Type B pancreatic cell (in vitro differentiated cells): Measurements from ENCODE around the gene ZMYM2. TPM values are rescaled to one million over a fixed set of nuclear protein-coding genes. Genes with fewer than 3 reads are reported as not detected.

Source experiments
- DNase-seq: peaks from one replicate; pipeline ENCODE4 v3.0.0; 2021; ENCODE audit warnings: mixed read lengths; ENCODE audit not compliant: unreplicated experiment; ENCODE audit errors: extremely low spot score
- H3K27ac Mint-ChIP-seq: 2 replicates; pipeline ENCODE4 v1.8.0; 2021; ENCODE audit warnings: mild to moderate bottlenecking, mixed read lengths
- H3K27me3 Mint-ChIP-seq: 2 replicates; pipeline ENCODE4 v1.8.0; 2021; ENCODE audit warnings: mixed read lengths
- H3K36me3 Mint-ChIP-seq: 2 replicates; pipeline ENCODE4 v1.8.0; 2021; ENCODE audit warnings: mixed read lengths
- H3K4me1 Mint-ChIP-seq: one replicate; pipeline ENCODE4 v1.8.0; 2021; ENCODE audit warnings: mixed read lengths; ENCODE audit not compliant: unreplicated experiment
- H3K4me3 Mint-ChIP-seq: 2 replicates; pipeline ENCODE4 v1.8.0; 2021; ENCODE audit warnings: mild to moderate bottlenecking, mixed read lengths
- H3K9me3 Mint-ChIP-seq: 2 replicates; pipeline ENCODE4 v1.8.0; 2021; ENCODE audit warnings: mixed read lengths
- CTCF ChIP-seq: fragments of 200-600 bp; sonication (generic); conservative IDR thresholded peaks from 2 replicates; pipeline ENCODE4 v1.5.0; 2021; ENCODE audit warnings: antibody characterized with exemption, mild to moderate bottlenecking
- total RNA-seq: library from RNA; stranded (reverse); gene quantifications from 2 replicates; pipeline ENCODE4 v1.2.1, GENCODE V29; 2021; ENCODE audit warnings: low replicate concordance

ZMYM2 gene
- total RNA-seq, 1 donor from 2014 or later = 108 TPM

- H3K27me3 Mint-ChIP-seq = no peaks in the 10 kb centered on the region
- H3K4me1 Mint-ChIP-seq = no peaks in the 10 kb centered on the region
- H3K36me3 Mint-ChIP-seq = peaks cover 47% of the 10 kb centered on the region
- no peak for DNase-seq
- H3K27ac Mint-ChIP-seq = no peak overlapping the region
- peaks cover 16% of the 10 kb centered on the region for H3K9me3 Mint-ChIP-seq
- TF ChIP-seq CTCF = no peak
- no peak overlapping the region for H3K4me3 Mint-ChIP-seq
Observed at GRCh38 chr13:19978831-19979437, 20.4 kb downstream of the ZMYM2 start.

GRCh38 chr13:19981685-19982238 is 23.2 kb downstream of the ZMYM2 start:
- no peak overlapping the region for H3K4me3 Mint-ChIP-seq
- no peaks in the 10 kb centered on the region for H3K27me3 Mint-ChIP-seq
- peaks cover 9% of the 10 kb centered on the region for H3K9me3 Mint-ChIP-seq
- no peak overlapping the region for H3K27ac Mint-ChIP-seq
- no peak for DNase-seq
- peaks cover 29% of the 10 kb centered on the region for H3K36me3 Mint-ChIP-seq
- peaks cover 6% of the 10 kb centered on the region for H3K4me1 Mint-ChIP-seq
- no peak for TF ChIP-seq CTCF

- H3K27me3 Mint-ChIP-seq = no peaks in the 10 kb centered on the region
- DNase-seq = no peak
- no peak overlapping the region for H3K4me3 Mint-ChIP-seq
- peaks cover 9% of the 10 kb centered on the region for H3K9me3 Mint-ChIP-seq
- no peak overlapping the region for H3K27ac Mint-ChIP-seq
- TF ChIP-seq CTCF = no peak
- peaks cover 24% of the 10 kb centered on the region for H3K36me3 Mint-ChIP-seq
- peaks cover 6% of the 10 kb centered on the region for H3K4me1 Mint-ChIP-seq
Observed at GRCh38 chr13:19982447-19983043, 24.0 kb downstream of the ZMYM2 start.

- peak; percentile 74 for TF ChIP-seq CTCF
- peak overlapping the region; percentile 11 for H3K27ac Mint-ChIP-seq
- no peak overlapping the region for H3K4me3 Mint-ChIP-seq
- no peaks in the 10 kb centered on the region for H3K27me3 Mint-ChIP-seq
- H3K9me3 Mint-ChIP-seq = no peaks in the 10 kb centered on the region
- DNase-seq = no peak
- H3K36me3 Mint-ChIP-seq = peaks cover 12% of the 10 kb centered on the region
- peaks cover 7% of the 10 kb centered on the region for H3K4me1 Mint-ChIP-seq
Observed at GRCh38 chr13:19984430-19985218, 26.1 kb downstream of the ZMYM2 start.

- Mint-ChIP-seq H3K4me1 (peaks cover 13% of the 10 kb centered on the region), H3K9me3 (no peaks in the 10 kb centered on the region), H3K4me3 (no peak overlapping the region), H3K36me3 (peaks cover 11% of the 10 kb centered on the region), H3K27ac (no peak overlapping the region), H3K27me3 (no peaks in the 10 kb centered on the region)
- no peak for TF ChIP-seq CTCF
- DNase-seq = no peak
Observed at GRCh38 chr13:19985219-19985556, 26.7 kb downstream of the ZMYM2 start.
